Panc1 (cell line): Measurements from ENCODE around the gene TLX1. TPM values are rescaled to one million over a fixed set of nuclear protein-coding genes. Genes with fewer than 3 reads are reported as not detected.

ENCODE experiments used
- total RNA-seq: library from RNA; stranded (reverse); gene quantifications from one replicate; pipeline ENCODE4 v1.2.1, GENCODE V29; 2021; ENCODE audit not compliant: unreplicated experiment

TLX1 gene
- total RNA-seq, 1 experiment from 2014 or later = 0.13 TPM

Other genes starting within 250 kb of the TLX1 start
- 38.8 TPM for gene SLF2, start 218.3 kb upstream of the TLX1 start, total RNA-seq
- 4.7 TPM for gene SEMA4G, start 161.8 kb upstream of the TLX1 start, total RNA-seq
- 108 TPM for gene MRPL43, start 143.8 kb upstream of the TLX1 start, total RNA-seq
- 30.5 TPM for gene TWNK, start 143.8 kb upstream of the TLX1 start, total RNA-seq
- 65.5 TPM for gene LZTS2, start 131.5 kb upstream of the TLX1 start, total RNA-seq
- 1.8 TPM for gene PDZD7, start 100.2 kb upstream of the TLX1 start, total RNA-seq
- 15.3 TPM for gene SFXN3, start 100.1 kb upstream of the TLX1 start, total RNA-seq
- 21.2 TPM for gene KAZALD1, start 69.3 kb upstream of the TLX1 start, total RNA-seq
- gene LBX1, start 98.2 kb downstream of the TLX1 start, total RNA-seq = 0.15 TPM
- gene BTRC, start 222.9 kb downstream of the TLX1 start, total RNA-seq = 22.1 TPM